Activated CD8-positive, alpha-beta memory T cell treated with anti-CD3 and anti-CD28 coated beads, Interleukin-2, amount 50 U/mL, for 24 hours (primary cell): ENCODE measurements around the gene DDC.
"Not testable (repeated sequence)": the region's sequence is repeated elsewhere in the genome, so short reads cannot be mapped to it uniquely, and the experiment has no call there.

Experiments used
- DNase-seq: peaks from one replicate; pipeline ENCODE4 v3.0.0-alpha.2; 2020; ENCODE audit errors: extremely low read depth

DDC gene

GRCh38 chr7:50519350-50519749, 45.9 kb downstream of the DDC start:
- DNase-seq, result not testable (repeated sequence)

- no peak for DNase-seq
Observed at GRCh38 chr7:50513166-50513871, 51.9 kb downstream of the DDC start.

- DNase-seq, result no peak
Observed at GRCh38 chr7:50512384-50512783, 52.8 kb downstream of the DDC start.

GRCh38 chr7:50509459-50509858, 55.7 kb downstream of the DDC start:
- DNase-seq, result no peak

- DNase-seq, result no peak
Observed at GRCh38 chr7:50508471-50508943, 56.7 kb downstream of the DDC start.

- no peak for DNase-seq
Observed at GRCh38 chr7:50507898-50508470, 57.2 kb downstream of the DDC start.

GRCh38 chr7:50505553-50506210, 59.5 kb downstream of the DDC start:
- DNase-seq, result no peak

- no peak for DNase-seq
Observed at GRCh38 chr7:50504646-50505546, 60.3 kb downstream of the DDC start.

GRCh38 chr7:50502947-50503346, 62.3 kb downstream of the DDC start:
- no peak for DNase-seq

- DNase-seq, result no peak
Observed at GRCh38 chr7:50502001-50502684, 63.1 kb downstream of the DDC start.

GRCh38 chr7:50499092-50499491, 66.1 kb downstream of the DDC start:
- no peak for DNase-seq

GRCh38 chr7:50497968-50498367, 67.2 kb downstream of the DDC start:
- no peak for DNase-seq

- no peak for DNase-seq
Observed at GRCh38 chr7:50497068-50497642, 68.0 kb downstream of the DDC start.

GRCh38 chr7:50496569-50496968, 68.6 kb downstream of the DDC start:
- no peak for DNase-seq

- no peak for DNase-seq
Observed at GRCh38 chr7:50495746-50496145, 69.5 kb downstream of the DDC start.

GRCh38 chr7:50492770-50493519, 72.3 kb downstream of the DDC start:
- DNase-seq, result no peak

GRCh38 chr7:50491943-50492342, 73.3 kb downstream of the DDC start:
- no peak for DNase-seq

- DNase-seq, result no peak
Observed at GRCh38 chr7:50491209-50491608, 74.0 kb downstream of the DDC start.

- no peak for DNase-seq
Observed at GRCh38 chr7:50488379-50488778, 76.8 kb downstream of the DDC start.

- no peak for DNase-seq
Observed at GRCh38 chr7:50486512-50486911, 78.7 kb downstream of the DDC start.
